Vagina (tissue), 2 donors: ENCODE results near the gene B4GAT1.

ENCODE experiments used
- POLR2A ChIP-seq, 2 donors: fragments of 450-650 bp; IDR thresholded peaks; one replicate each; pipeline ENCODE4 v1.6.1; 2017; ENCODE audit warnings: antibody characterized with exemption in 2 of 2, mild to moderate bottlenecking in 2 of 2, moderate library complexity in 2 of 2
- POLR2AphosphoS5 ChIP-seq, 2 donors: sonication (generic); formaldehyde crosslinking; IDR thresholded peaks; one replicate each; pipeline ENCODE4 v1.9.0; 2017; ENCODE audit warnings: antibody characterized with exemption in 2 of 2, mild to moderate bottlenecking in 2 of 2, low read depth in 1 of 2; ENCODE audit not compliant: insufficient read depth in 1 of 2
- TF ChIP-seq, protein P1 (sequence below), 3 experiments: fragments of 450-650 bp in 2 of 3; fragments of 200-600 bp in 1 of 3; sonication (generic) in 1 of 3; IDR thresholded peaks; one replicate each; pipeline ENCODE4 v1.5.1; 2017 to 2019; ENCODE audit warnings: antibody characterized with exemption in 3 of 3, mild to moderate bottlenecking in 2 of 3, moderate library complexity in 2 of 3

DNA sequence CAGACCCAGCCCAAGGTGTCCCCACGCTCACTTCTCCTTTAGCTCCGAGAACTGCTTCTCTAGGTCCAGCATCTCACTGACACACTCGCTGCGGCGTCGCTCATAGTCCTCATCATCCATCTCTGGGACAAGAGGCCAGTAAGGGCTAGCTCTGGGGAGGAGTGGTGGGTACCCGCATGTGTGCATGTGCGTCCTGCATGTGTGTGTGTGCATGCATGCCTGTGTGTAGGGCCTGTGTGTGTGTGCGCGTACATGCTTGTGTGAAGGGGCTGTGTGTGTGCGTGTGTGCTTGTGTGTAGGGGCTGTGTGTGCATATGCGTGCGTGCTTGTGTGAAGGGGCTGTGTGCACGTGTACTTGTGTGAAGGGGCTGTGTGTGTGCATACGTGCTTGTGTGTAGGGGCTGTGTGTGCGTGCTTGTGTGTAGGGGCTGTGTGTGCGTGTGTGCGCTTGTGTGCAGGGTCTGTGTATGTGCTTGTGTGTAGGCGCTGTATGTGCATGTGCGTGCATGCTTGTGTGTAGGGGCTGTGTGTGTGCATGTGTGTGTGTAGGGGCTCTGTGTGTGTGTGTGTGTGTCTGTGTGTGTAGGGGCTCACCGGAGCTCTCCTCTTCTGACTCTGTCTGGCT lies 5.8 kb downstream of the B4GAT1 start:
- TF ChIP-seq POLR2A (IDR thresholded peaks at IDR 0.05), result no peak
- TF ChIP-seq, protein P1, sequence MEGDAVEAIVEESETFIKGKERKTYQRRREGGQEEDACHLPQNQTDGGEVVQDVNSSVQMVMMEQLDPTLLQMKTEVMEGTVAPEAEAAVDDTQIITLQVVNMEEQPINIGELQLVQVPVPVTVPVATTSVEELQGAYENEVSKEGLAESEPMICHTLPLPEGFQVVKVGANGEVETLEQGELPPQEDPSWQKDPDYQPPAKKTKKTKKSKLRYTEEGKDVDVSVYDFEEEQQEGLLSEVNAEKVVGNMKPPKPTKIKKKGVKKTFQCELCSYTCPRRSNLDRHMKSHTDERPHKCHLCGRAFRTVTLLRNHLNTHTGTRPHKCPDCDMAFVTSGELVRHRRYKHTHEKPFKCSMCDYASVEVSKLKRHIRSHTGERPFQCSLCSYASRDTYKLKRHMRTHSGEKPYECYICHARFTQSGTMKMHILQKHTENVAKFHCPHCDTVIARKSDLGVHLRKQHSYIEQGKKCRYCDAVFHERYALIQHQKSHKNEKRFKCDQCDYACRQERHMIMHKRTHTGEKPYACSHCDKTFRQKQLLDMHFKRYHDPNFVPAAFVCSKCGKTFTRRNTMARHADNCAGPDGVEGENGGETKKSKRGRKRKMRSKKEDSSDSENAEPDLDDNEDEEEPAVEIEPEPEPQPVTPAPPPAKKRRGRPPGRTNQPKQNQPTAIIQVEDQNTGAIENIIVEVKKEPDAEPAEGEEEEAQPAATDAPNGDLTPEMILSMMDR (IDR thresholded peaks at IDR 0.05), result no peak
- TF ChIP-seq POLR2AphosphoS5 (IDR thresholded peaks at IDR 0.05; ENCODE audit: insufficient read depth in 1 of 2, low read depth in 1 of 2), result no peak
